Large intestine (tissue), 3 donors: ENCODE data around the gene ADM5. TPM values are rescaled to one million over a fixed set of nuclear protein-coding genes. Genes with fewer than 3 reads are reported as not detected.

ENCODE experiments used
- DNase-seq, 2 donors: peaks; one replicate each; pipeline versions ENCODE4 v3.0.0 to v3.0.0-alpha.2; 2013
- H3K27ac ChIP-seq: one replicate; pipeline ENCODE4 v1.5.1; 2013; ENCODE audit warnings: low read length
- H3K27me3 ChIP-seq: 2 replicates; pipeline ENCODE4 v1.6.1; 2013; ENCODE audit warnings: low read length; ENCODE audit not compliant: control insufficient read depth, insufficient read depth
- H3K36me3 ChIP-seq: 2 replicates; pipeline ENCODE4 v1.6.1; 2013; ENCODE audit warnings: low read length; ENCODE audit not compliant: control insufficient read depth, insufficient read depth
- H3K4me1 ChIP-seq: one replicate; pipeline ENCODE4 v1.6.1; 2013; ENCODE audit warnings: low read length; ENCODE audit not compliant: control insufficient read depth, insufficient read depth
- H3K4me3 ChIP-seq: one replicate; pipeline ENCODE4 v1.5.1; 2013; ENCODE audit warnings: low read length
- H3K9me3 ChIP-seq: one replicate; pipeline ENCODE4 v1.6.1; 2013; ENCODE audit warnings: mild to moderate bottlenecking, low read depth, low read length, moderate library complexity; ENCODE audit not compliant: control insufficient read depth
- WGBS: methylation state at CpG from one replicate; pipeline ENCODE4 v1.1.5; 2013; ENCODE audit warnings: low lambda C conversion rate; ENCODE audit not compliant: insufficient coverage; 5-methylcytosine and 5-hydroxymethylcytosine counted together
- polyA plus RNA-seq: library from polyadenylated mRNA; unstranded; fragments of 120-200 nt; gene quantifications from one replicate; pipeline ENCODE4 v1.2.1, GENCODE V29; 2013

Gene ADM5
- polyA plus RNA-seq, 1 donor = 1.4 TPM

DNA sequence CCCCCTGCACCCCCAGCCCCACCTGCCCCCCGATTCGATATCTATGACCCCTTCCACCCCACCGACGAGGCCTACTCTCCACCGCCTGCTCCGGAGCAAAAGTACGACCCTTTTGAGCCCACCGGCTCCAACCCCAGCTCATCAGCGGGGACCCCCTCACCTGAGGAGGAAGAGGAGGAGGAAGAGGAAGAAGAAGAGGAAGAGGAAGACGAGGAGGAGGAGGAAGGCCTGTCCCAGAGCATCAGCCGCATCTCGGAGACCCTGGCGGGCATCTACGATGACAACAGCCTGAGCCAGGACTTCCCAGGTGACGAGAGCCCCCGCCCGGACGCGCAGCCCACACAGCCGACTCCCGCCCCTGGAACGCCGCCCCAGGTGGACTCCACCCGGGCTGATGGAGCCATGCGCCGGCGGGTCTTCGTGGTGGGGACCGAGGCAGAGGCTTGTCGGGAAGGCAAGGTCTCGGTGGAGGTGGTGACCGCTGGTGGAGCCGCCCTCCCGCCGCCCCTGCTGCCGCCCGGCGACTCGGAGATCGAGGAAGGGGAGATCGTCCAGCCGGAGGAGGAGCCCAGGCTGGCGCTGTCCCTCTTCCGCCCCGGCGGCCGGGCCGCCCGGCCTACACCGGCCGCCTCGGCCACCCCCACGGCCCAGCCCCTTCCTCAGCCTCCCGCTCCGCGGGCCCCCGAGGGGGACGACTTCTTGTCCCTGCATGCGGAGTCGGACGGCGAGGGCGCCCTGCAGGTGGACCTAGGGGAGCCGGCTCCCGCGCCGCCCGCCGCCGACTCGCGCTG, 38.2 kb upstream of the ADM5 start:
- no CpG with 5 or more reads among the region's 72 CpGs for WGBS
- Histone ChIP-seq H3K9me3 (peaks cover 4% of the 10 kb centered on the region), H3K27ac (no peak overlapping the region), H3K4me1 (no peaks in the 10 kb centered on the region), H3K27me3 (no peaks in the 10 kb centered on the region), H3K4me3 (no peak overlapping the region), H3K36me3 (peaks cover 79% of the 10 kb centered on the region)
- DNase-seq = no peak

GRCh38 chr19:49651820-49652550, 37.4 kb upstream of the ADM5 start:
- peaks cover 79% of the 10 kb centered on the region for H3K36me3 ChIP-seq

DNA sequence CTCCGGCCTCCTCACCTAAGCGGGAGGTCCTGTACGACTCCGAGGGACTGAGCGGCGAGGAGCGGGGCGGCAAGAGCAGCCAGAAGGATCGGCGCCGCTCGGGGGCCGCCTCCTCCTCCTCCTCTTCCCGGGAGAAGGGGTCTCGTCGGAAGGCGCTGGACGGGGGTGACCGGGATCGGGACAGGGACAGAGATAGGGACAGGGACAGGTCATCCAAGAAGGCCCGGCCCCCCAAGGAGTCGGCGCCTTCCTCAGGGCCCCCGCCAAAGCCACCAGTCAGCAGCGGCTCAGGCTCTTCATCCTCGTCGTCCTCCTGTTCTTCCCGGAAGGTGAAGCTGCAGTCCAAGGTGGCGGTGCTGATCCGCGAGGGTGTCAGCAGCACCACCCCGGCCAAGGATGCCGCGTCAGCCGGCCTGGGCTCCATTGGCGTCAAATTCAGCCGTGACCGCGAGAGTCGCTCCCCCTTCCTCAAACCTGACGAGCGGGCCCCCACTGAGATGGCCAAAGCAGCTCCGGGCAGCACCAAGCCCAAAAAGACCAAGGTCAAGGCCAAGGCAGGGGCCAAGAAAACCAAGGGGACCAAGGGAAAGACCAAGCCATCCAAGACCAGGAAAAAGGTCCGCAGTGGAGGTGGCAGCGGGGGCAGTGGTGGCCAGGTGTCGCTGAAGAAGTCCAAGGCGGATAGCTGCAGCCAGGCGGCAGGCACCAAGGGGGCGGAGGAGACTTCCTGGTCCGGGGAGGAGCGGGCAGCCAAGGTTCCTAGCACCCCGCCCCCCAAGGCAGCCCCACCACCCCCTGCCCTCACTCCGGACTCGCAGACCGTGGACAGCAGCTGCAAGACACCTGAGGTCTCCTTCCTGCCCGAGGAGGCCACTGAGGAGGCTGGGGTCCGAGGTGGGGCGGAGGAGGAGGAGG, 36.6 kb upstream of the ADM5 start:
- Histone ChIP-seq H3K9me3 (peaks cover 4% of the 10 kb centered on the region), H3K4me1 (no peaks in the 10 kb centered on the region), H3K36me3 (peaks cover 77% of the 10 kb centered on the region), H3K27me3 (no peaks in the 10 kb centered on the region), H3K4me3 (no peak overlapping the region), H3K27ac (no peak overlapping the region)
- no peak for DNase-seq
- no CpG with 5 or more reads among the region's 58 CpGs for WGBS

More at GRCh38 chr19:49651820-49652550, 37.4 kb upstream of the ADM5 start:
- Histone ChIP-seq H3K4me1 (no peaks in the 10 kb centered on the region), H3K4me3 (no peak overlapping the region), H3K9me3 (peaks cover 4% of the 10 kb centered on the region), H3K27ac (no peak overlapping the region), H3K27me3 (no peaks in the 10 kb centered on the region)
- WGBS = 100% methylated on average over 5 of the region's 110 CpGs
- no peak for DNase-seq

DNA sequence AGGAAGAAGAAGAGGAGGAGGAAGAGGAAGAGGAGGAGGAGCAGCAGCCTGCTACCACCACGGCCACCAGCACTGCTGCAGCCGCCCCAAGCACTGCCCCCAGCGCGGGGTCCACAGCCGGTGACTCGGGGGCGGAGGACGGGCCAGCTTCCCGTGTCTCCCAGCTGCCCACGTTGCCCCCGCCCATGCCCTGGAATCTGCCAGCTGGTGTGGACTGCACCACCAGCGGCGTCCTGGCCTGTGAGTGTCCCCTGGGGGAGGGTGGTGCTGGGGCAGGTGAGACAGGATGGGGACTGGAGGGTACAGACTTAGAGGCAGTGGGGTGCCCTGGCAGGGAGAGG, 36.0 kb upstream of the ADM5 start:
- Histone ChIP-seq H3K4me3 (no peak overlapping the region), H3K27ac (no peak overlapping the region), H3K4me1 (no peaks in the 10 kb centered on the region), H3K36me3 (peaks cover 80% of the 10 kb centered on the region), H3K27me3 (no peaks in the 10 kb centered on the region), H3K9me3 (peaks cover 4% of the 10 kb centered on the region)
- no CpG with 5 or more reads among the region's 13 CpGs for WGBS
- DNase-seq = no peak

DNA sequence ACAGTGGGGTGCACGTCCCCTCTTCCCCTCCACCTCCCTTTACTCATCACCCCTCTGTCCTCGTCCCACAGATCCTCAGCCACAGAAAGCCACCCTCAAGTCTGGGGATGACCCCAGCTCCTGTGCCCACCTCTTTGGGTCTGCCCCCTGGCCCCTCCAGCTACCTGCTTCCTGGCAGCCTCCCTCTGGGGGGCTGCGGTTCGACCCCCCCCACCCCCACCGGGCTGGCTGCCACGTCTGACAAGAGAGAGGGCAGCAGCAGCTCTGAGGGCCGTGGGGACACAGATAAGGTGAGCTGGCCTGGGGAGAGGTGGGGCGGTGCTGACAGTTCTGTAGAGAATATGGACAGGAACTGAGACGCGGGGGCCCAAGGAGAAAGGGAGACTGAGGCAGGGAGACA, 34.8 kb upstream of the ADM5 start:
- Histone ChIP-seq H3K36me3 (peaks cover 85% of the 10 kb centered on the region), H3K9me3 (peaks cover 4% of the 10 kb centered on the region), H3K4me3 (no peak overlapping the region), H3K27me3 (no peaks in the 10 kb centered on the region), H3K4me1 (no peaks in the 10 kb centered on the region), H3K27ac (no peak overlapping the region)
- DNase-seq = no peak
- WGBS = no CpG with 5 or more reads among the region's 10 CpGs

GRCh38 chr19:49655570-49656455, 33.6 kb upstream of the ADM5 start:
- H3K4me1 ChIP-seq = no peaks in the 10 kb centered on the region
- no peaks in the 10 kb centered on the region for H3K27me3 ChIP-seq
- peaks cover 86% of the 10 kb centered on the region for H3K36me3 ChIP-seq
- no peak for DNase-seq
- no peak overlapping the region for H3K4me3 ChIP-seq
- WGBS = 80% methylated on average over 3 of the region's 23 CpGs
- H3K27ac ChIP-seq = no peak overlapping the region
- H3K9me3 ChIP-seq = peaks cover 4% of the 10 kb centered on the region

GRCh38 chr19:49656456-49657109, 32.8 kb upstream of the ADM5 start:
- Histone ChIP-seq H3K4me1 (no peaks in the 10 kb centered on the region), H3K36me3 (peaks cover 89% of the 10 kb centered on the region), H3K4me3 (no peak overlapping the region), H3K9me3 (peaks cover 4% of the 10 kb centered on the region), H3K27ac (no peak overlapping the region), H3K27me3 (no peaks in the 10 kb centered on the region)
- 100% methylated on average over 1 of the region's 17 CpGs for WGBS
- DNase-seq = no peak

DNA sequence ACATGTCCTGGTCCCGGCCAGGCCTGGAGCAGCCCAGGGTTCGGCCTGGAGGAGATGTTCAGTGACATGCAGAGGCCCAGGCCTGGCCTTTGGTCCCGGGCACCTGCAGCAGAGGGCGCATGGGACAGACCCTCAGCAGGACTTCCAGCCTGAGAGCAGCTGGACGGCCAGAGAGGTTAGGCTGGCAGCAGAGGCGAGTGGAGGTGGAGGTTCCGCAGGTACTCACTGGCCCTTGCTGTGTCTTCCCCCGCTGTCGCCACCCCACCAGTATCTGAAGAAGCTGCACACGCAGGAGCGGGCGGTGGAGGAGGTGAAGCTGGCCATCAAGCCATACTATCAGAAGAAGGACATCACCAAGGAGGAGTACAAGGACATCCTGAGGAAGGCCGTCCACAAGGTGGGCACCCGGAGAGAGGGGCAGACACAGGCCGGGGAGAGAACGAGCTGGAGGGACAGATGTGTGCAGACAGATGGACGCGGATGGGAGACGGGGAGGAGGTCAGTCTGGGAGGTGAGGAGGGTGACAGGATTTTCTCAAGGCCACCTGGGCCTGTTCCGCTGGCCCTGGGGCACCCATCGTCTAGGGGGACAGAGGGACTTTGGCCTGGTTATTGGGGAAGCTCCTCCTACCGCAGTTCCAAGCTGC, 31.8 kb upstream of the ADM5 start:
- Histone ChIP-seq H3K27ac (no peak overlapping the region), H3K9me3 (no peaks in the 10 kb centered on the region), H3K4me1 (no peaks in the 10 kb centered on the region), H3K36me3 (peaks cover 95% of the 10 kb centered on the region), H3K4me3 (no peak overlapping the region), H3K27me3 (no peaks in the 10 kb centered on the region)
- DNase-seq = no peak
- WGBS = no CpG with 5 or more reads among the region's 22 CpGs

DNA sequence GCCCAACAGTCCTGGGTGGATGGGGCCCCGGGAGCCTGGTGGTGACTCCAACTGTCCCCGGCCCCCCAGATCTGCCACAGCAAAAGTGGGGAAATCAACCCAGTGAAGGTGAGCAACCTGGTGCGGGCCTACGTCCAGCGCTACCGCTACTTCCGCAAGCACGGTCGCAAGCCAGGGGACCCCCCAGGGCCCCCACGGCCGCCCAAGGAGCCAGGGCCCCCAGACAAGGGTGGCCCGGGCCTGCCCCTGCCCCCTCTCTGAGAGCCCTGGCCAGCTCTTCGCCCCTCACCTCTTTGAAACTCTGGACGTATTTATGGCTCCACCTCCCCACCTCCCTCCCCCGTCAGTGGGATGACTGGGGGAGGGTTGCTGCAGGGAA, 31.3 kb upstream of the ADM5 start:
- Histone ChIP-seq H3K4me3 (no peak overlapping the region), H3K4me1 (no peaks in the 10 kb centered on the region), H3K36me3 (peaks cover 95% of the 10 kb centered on the region), H3K27ac (no peak overlapping the region), H3K27me3 (no peaks in the 10 kb centered on the region), H3K9me3 (no peaks in the 10 kb centered on the region)
- WGBS = no CpG with 5 or more reads among the region's 15 CpGs
- no peak for DNase-seq
